Activated naive CD4-positive, alpha-beta T cell treated with anti-CD3 and anti-CD28 coated beads, Interleukin-2, amount 10 ng/mL, durations not matched to agents 7 days and 5 days (primary cell): ENCODE results near the gene DSE.

Experiments used
- CTCF ChIA-PET: fragments of 350-600 bp; sonication (Branson Sonifier 250); formaldehyde crosslinking; loops from one replicate; lab custom pipeline; 2021; ENCODE audit warnings: antibody characterized with exemption; lab: Charles Lee
- DNase-seq: peaks from one replicate; pipeline ENCODE4 v3.0.0-alpha.2; 2020
- H3K27ac Mint-ChIP-seq: one replicate; pipeline ENCODE4 v1.8.0; 2021; ENCODE audit warnings: mild to moderate bottlenecking, moderate library complexity, mixed read lengths
- H3K27me3 Mint-ChIP-seq: one replicate; pipeline ENCODE4 v1.8.0; 2021; ENCODE audit warnings: mild to moderate bottlenecking, mixed read lengths
- H3K36me3 Mint-ChIP-seq: one replicate; pipeline ENCODE4 v1.8.0; 2021; ENCODE audit warnings: mixed read lengths
- H3K4me1 Mint-ChIP-seq: one replicate; pipeline ENCODE4 v1.8.0; 2021; ENCODE audit warnings: mixed read lengths
- H3K4me3 Mint-ChIP-seq: one replicate; pipeline ENCODE4 v1.8.0; 2021; ENCODE audit warnings: mild to moderate bottlenecking, moderate library complexity, mixed read lengths
- H3K9me3 Mint-ChIP-seq: one replicate; pipeline ENCODE4 v1.8.0; 2021; ENCODE audit warnings: mixed read lengths

The DSE gene

DNA sequence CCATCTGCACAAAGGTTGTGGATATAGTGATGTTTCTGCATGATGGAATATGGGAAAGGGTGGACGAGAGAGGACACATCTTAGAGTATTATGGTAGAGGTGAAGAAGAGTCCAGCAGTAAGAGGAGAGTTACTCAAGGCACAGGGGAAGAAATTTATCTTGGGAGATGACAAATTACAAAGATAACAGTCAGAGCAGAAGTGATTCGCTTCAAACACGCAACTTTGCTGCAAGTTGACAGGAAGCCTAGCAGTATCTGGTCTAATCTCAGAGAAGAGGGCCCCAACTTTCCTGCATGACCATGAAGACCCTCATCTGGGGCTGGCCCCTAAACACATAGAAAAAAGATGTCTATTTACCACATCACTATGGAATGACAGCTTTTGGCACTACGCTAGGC is 89.2 kb downstream of the DSE start:
- Mint-ChIP-seq H3K36me3 (peaks cover 3% of the 10 kb centered on the region), H3K27me3 (peaks cover 42% of the 10 kb centered on the region), H3K4me3 (no peak overlapping the region), H3K27ac (no peak overlapping the region), H3K9me3 (no peaks in the 10 kb centered on the region), H3K4me1 (peaks cover 61% of the 10 kb centered on the region)
- DNase-seq: no peak
- CTCF ChIA-PET: no interaction called here

DNA sequence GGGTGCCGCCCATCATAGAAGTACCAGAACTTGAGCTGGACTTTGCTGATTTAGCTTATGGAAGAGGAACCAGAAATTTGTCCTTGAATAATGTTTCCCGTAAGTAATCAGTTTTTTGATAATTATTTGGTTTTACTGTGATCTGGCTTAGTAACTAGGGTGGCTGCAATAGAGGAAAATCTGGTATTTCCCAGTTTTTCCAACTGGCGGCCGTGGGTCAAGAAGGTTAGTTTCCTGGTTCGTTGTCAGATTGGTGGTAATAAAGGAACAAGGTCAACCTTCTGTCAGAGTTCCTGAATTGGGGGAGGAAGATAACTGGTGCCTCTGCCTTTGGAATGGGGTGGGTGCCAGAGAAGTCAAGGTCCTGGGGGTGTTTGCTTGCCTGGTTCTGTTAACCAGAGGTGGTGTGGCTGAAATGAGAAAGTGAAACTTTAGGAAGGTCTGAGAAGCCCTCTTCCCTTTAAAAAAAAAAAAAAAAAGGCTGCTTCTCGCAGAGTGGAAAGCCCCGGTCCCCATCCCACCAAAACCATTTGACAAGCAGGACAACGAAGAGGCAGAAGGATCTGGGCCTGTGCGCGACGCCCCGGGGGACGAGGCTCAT is 90.7 kb downstream of the DSE start, which contains the start of gene CALHM6:
Gene CALHM6 (plus strand): TSS at position 45 of the 601 bp plus-strand sequence. CDS start 555 bp downstream, at position 600.
- CTCF ChIA-PET: no interaction called here
- Mint-ChIP-seq H3K27ac (peak within 1 kb of the TSS; percentile 59), H3K36me3 (peaks cover 3% of the 10 kb centered on the region), H3K9me3 (no peaks in the 10 kb centered on the region), H3K4me1 (peaks cover 63% of the 10 kb centered on the region), H3K27me3 (peaks cover 49% of the 10 kb centered on the region), H3K4me3 (peak within 1 kb of the TSS; percentile 57)
- no peak for DNase-seq

DNA sequence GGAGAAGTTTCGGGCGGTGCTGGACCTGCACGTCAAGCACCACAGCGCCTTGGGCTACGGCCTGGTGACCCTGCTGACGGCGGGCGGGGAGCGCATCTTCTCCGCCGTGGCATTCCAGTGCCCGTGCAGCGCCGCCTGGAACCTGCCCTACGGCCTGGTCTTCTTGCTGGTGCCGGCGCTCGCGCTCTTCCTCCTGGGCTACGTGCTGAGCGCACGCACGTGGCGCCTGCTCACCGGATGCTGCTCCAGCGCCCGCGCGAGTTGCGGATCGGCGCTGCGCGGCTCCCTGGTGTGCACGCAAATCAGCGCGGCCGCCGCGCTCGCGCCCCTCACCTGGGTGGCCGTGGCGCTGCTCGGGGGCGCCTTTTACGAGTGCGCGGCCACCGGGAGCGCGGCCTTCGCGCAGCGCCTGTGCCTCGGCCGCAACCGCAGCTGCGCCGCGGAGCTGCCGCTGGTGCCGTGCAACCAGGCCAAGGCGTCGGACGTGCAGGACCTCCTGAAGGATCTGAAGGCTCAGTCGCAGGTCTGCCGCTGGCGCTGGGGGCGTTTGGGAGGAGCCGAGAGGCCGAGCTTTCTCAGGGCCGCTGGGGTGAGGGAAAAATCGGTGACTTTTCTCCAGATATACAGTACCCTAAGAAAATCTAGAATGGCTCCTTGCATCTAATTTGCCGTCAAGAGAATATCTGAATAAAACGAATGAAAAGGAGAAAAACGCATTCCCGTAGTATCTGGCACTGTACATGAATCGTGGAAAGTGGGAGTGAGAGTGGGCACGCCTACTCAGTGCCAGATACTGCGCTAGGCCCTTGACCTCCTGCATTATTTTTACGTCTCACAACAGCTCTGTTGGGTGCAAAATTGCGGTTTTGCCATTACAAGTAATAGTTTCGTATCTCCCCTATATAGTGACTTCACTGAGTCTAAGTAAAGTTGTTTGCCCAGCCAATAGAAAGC is 91.5 kb downstream of the DSE start:
- Mint-ChIP-seq H3K27me3 (peaks cover 51% of the 10 kb centered on the region), H3K4me3 (peak overlapping the region; percentile 57), H3K27ac (peak overlapping the region; percentile 50), H3K36me3 (peaks cover 3% of the 10 kb centered on the region), H3K9me3 (no peaks in the 10 kb centered on the region), H3K4me1 (peaks cover 61% of the 10 kb centered on the region)
- peak; percentile 70 for DNase-seq
- CTCF ChIA-PET: no interaction called here

DNA sequence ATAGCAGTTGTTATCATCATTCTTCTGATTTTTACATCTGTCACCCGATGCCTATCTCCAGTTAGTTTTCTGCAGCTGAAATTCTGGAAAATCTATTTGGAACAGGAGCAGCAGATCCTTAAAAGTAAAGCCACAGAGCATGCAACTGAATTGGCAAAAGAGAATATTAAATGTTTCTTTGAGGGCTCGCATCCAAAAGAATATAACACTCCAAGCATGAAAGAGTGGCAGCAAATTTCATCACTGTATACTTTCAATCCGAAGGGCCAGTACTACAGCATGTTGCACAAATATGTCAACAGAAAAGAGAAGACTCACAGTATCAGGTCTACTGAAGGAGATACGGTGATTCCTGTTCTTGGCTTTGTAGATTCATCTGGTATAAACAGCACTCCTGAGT is 92.6 kb downstream of the DSE start:
- Mint-ChIP-seq H3K4me3 (peak overlapping the region; percentile 20), H3K36me3 (peaks cover 3% of the 10 kb centered on the region), H3K9me3 (no peaks in the 10 kb centered on the region), H3K4me1 (peaks cover 58% of the 10 kb centered on the region), H3K27me3 (peaks cover 52% of the 10 kb centered on the region), H3K27ac (no peak overlapping the region)
- DNase-seq: no peak
- CTCF ChIA-PET: interaction anchor here (0.9 kb wide), 1 partner anchor 72 kb away, joined by 3 read pairs; no protein-coding TSS in a partner anchor

DNA sequence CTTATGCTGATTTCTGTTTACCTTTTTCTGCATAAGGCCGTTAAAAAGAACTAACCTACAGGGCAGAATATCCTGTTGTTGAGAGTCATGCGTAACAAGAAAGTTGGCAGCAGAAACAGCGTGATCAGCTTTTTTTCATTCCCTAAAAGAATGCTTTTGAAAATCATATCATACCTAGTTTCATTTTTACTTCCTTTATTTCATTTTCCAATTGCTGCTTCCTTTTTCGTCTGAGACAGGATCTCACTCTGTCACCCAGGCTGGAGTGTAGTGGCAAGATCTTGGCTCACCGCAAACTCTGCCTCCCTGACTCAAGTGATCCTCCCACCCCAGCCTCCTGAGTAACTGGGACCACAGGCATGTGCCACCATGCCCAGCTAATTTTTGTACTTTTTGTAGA is 94.5 kb downstream of the DSE start:
- Mint-ChIP-seq H3K27ac (peak overlapping the region; percentile 17), H3K4me1 (peaks cover 56% of the 10 kb centered on the region), H3K4me3 (no peak overlapping the region), H3K27me3 (peaks cover 50% of the 10 kb centered on the region), H3K36me3 (peaks cover 3% of the 10 kb centered on the region), H3K9me3 (no peaks in the 10 kb centered on the region)
- CTCF ChIA-PET: interaction anchor here (0.7 kb wide), 1 partner anchor 19 kb away, joined by 3 read pairs; no protein-coding TSS in a partner anchor
- DNase-seq: no peak

DNA sequence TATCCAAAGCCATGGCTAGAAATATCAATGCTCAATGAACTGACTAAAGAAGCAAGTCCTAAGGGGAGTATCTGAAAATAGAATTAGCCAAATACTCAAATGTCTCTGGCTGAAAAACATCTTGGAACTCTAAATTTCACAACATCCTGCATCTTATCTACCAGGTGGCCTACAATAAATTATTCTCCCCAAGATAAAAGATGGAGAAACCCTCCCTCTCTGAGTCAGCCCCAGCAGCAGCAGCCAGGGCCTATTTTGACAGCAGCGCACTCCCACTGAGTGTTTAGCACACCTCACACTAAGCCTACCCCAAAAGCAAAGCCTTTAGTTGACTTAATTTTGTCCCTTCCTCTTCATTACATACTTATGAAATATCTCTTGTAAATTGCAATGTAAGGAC is 96.3 kb downstream of the DSE start:
- peaks cover 35% of the 10 kb centered on the region for H3K27me3 Mint-ChIP-seq
- no peak overlapping the region for H3K4me3 Mint-ChIP-seq
- H3K27ac Mint-ChIP-seq: no peak overlapping the region
- no peak for DNase-seq
- H3K36me3 Mint-ChIP-seq: peaks cover 3% of the 10 kb centered on the region
- CTCF ChIA-PET: no interaction called here
- peaks cover 41% of the 10 kb centered on the region for H3K4me1 Mint-ChIP-seq
- no peaks in the 10 kb centered on the region for H3K9me3 Mint-ChIP-seq

DNA sequence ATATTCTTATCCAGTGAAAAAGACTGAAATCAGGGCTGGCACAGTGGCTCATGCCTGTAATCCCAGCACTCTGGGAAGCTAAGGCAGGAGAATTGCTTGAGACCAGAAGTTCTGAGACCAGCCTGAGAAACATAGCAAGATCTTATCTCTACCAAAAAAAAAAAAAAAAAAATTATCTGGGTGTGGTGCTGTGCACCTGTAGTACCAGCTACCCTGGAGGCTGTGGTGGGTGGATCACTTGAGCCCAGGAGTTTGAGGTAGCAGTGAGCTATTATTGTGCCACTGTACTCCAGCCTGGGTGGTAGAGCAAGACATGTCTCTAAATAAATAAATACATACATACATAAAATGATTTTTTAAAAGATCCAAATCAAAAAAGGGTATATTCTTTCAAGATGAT is 96.8 kb downstream of the DSE start:
- peaks cover 2% of the 10 kb centered on the region for H3K36me3 Mint-ChIP-seq
- H3K4me1 Mint-ChIP-seq: peaks cover 40% of the 10 kb centered on the region
- no peak for DNase-seq
- no peaks in the 10 kb centered on the region for H3K9me3 Mint-ChIP-seq
- CTCF ChIA-PET: no interaction called here
- H3K4me3 Mint-ChIP-seq: no peak overlapping the region
- H3K27ac Mint-ChIP-seq: no peak overlapping the region
- H3K27me3 Mint-ChIP-seq: peaks cover 31% of the 10 kb centered on the region

DNA sequence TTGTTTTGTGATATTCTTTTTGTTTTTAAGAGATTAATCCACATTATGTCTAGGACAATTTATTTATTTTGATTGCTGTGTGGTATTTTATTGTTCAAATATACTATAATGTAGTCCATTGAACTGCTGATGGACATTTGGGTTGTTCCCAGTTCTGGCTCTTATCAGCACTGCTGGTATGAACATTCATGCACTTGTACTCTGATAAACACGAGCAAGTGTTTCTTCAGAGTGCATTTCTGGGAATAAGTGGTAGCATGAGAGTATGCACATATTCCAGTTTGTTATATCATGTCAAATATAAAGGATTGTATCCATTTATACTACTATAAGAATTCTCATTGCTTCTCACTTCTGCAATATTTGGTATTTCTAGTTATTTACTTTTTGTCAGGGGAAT is 97.5 kb downstream of the DSE start:
- no peaks in the 10 kb centered on the region for H3K9me3 Mint-ChIP-seq
- peaks cover 24% of the 10 kb centered on the region for H3K27me3 Mint-ChIP-seq
- no peak overlapping the region for H3K4me3 Mint-ChIP-seq
- H3K27ac Mint-ChIP-seq: no peak overlapping the region
- peaks cover 32% of the 10 kb centered on the region for H3K4me1 Mint-ChIP-seq
- peaks cover 2% of the 10 kb centered on the region for H3K36me3 Mint-ChIP-seq
- CTCF ChIA-PET: no interaction called here
- DNase-seq: no peak

DNA sequence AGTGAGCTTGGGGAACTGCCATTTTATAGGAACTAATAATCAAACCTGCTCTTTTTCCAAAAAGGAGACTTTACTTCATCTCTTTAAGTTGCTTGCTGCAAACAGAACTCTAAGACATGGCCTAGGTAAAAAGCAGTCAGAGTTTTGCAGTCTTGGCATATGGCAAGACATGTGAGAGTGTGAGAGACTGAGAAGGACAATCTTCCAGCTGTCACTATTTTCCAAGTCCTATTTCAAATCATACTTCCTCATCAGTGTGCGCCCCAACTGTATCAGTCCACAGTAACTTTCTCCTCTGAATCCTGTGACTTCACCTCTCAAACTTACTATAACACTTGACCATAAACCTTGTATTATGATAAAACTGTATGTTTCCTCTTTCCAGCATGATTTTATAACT is 100.8 kb downstream of the DSE start:
- Mint-ChIP-seq H3K27ac (no peak overlapping the region), H3K4me1 (peaks cover 35% of the 10 kb centered on the region), H3K9me3 (no peaks in the 10 kb centered on the region), H3K4me3 (no peak overlapping the region), H3K27me3 (peaks cover 18% of the 10 kb centered on the region), H3K36me3 (no peaks in the 10 kb centered on the region)
- DNase-seq: no peak
- CTCF ChIA-PET: no interaction called here

DNA sequence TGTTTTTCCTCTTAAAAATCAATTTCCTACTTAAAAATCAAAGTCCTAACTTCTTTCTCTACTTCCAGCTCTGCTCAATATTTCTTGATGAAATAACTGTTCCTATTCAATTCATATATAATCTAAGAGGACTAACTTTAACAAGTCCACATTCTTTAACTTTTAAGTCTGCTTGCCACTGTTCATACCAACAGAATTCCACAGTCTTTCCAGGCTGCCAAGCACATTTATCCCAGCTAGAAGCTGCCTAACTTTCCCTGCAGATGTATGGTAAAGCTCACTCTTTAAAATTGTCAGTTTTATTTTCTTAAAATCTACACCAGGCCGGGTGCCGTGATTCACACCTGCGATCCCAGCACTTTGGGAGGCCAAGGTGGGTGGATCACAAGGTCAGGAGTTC is 102.0 kb downstream of the DSE start:
- CTCF ChIA-PET: no interaction called here
- no peak for DNase-seq
- no peak overlapping the region for H3K4me3 Mint-ChIP-seq
- peaks cover 15% of the 10 kb centered on the region for H3K27me3 Mint-ChIP-seq
- H3K4me1 Mint-ChIP-seq: peaks cover 28% of the 10 kb centered on the region
- H3K9me3 Mint-ChIP-seq: no peaks in the 10 kb centered on the region
- no peak overlapping the region for H3K27ac Mint-ChIP-seq
- no peaks in the 10 kb centered on the region for H3K36me3 Mint-ChIP-seq

DNA sequence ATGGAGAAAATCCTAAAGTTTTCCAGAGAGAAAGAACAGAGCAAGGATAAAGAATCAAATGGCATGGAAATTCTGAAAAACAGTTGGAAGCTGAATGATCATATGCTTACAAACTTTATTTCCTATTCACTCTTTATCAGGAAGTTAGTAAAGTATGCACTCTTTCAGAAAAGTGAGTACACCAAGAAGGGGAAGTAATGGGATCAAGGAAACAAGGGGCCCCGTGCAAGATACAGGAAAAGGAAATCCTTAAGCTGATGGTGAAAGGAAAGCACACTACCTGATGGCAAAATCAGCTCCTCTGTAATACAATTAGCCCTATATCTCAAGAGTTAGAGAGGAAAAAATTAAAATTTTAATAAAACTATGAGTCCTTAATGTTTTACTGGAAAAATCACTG is 104.4 kb downstream of the DSE start:
- H3K27ac Mint-ChIP-seq: no peak overlapping the region
- no peak overlapping the region for H3K4me3 Mint-ChIP-seq
- no peaks in the 10 kb centered on the region for H3K9me3 Mint-ChIP-seq
- no peak for DNase-seq
- peaks cover 15% of the 10 kb centered on the region for H3K27me3 Mint-ChIP-seq
- CTCF ChIA-PET: interaction anchor here (0.6 kb wide), 1 partner anchor 237 kb away, joined by 4 read pairs; no protein-coding TSS in a partner anchor
- no peaks in the 10 kb centered on the region for H3K36me3 Mint-ChIP-seq
- H3K4me1 Mint-ChIP-seq: peaks cover 25% of the 10 kb centered on the region

DNA sequence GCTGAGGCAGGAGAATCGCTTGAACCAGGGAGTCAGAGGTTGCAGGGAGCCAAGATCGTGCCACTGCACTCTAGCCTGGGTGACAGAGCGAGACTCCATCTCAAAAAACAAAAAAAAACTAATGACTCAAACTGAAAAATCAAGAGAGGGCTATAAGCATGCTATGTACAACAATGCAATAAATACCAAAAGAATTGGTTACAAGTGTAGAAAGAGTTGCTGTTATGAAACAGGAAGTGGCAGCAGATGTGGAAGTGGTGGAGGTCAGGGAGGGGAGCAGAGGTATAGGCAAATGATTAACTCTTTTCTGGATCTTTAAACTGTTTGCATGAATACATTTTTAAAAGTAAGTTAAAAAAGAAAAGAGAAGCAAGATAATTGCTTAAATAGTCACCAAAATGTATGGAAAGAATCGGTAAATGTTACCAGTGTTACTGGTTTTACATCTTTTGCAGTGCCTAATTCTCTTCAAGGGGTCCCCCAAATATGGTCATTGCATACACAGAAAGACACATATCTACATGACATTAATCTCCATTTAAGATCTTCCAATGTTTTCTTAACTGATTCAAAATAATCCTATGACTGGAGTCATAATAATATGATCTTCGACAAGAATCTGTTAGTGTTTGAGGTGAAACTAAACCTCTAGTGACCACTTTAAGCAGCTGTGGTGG is 105.4 kb downstream of the DSE start:
- H3K27me3 Mint-ChIP-seq: peaks cover 18% of the 10 kb centered on the region
- no peaks in the 10 kb centered on the region for H3K36me3 Mint-ChIP-seq
- H3K9me3 Mint-ChIP-seq: no peaks in the 10 kb centered on the region
- DNase-seq: peak; percentile 68
- peaks cover 25% of the 10 kb centered on the region for H3K4me1 Mint-ChIP-seq
- CTCF ChIA-PET: no interaction called here
- peak overlapping the region; percentile 68 for H3K27ac Mint-ChIP-seq
- no peak overlapping the region for H3K4me3 Mint-ChIP-seq

DNA sequence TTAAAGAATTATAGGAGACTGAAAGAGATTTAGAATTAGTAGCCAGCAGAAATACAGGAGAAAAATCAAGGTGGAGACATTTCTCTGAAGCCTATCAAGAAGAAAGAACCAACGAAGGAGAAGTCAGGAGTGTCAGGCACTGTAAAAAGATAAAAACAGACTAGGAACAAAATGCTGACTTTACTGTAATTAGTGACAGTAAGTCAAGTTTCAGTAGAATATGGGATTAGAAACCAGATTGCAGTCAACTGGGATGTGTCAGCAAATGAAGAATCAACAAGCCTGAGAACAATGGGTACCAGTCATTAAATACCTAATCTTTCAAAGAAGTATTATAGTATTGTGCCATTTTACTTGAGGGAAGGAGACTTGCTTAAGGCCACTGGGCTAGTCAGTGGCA is 112.0 kb downstream of the DSE start:
- Mint-ChIP-seq H3K9me3 (no peaks in the 10 kb centered on the region), H3K27ac (no peak overlapping the region), H3K27me3 (peaks cover 32% of the 10 kb centered on the region), H3K4me1 (no peaks in the 10 kb centered on the region), H3K36me3 (no peaks in the 10 kb centered on the region), H3K4me3 (no peak overlapping the region)
- CTCF ChIA-PET: no interaction called here
- no peak for DNase-seq

DNA sequence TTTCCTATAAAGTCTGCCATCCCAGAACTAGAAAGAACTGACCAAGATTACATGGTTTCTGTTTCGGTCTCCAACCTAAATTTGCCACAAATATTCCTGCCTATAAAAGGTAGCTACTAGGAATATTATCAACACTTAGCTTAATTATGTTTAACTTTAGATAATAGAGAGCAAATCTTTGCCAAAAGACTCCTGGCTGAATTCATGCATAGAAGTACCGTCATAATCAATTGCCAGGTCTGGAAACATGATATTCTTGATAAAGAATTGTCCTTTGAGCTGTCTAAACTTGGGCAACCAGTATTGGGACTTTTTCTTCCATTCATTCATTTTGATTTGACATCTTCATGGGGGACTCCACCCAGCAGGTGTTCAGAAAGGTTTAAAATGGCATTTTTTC is 112.9 kb downstream of the DSE start:
- H3K36me3 Mint-ChIP-seq: no peaks in the 10 kb centered on the region
- H3K27me3 Mint-ChIP-seq: peaks cover 29% of the 10 kb centered on the region
- no peaks in the 10 kb centered on the region for H3K4me1 Mint-ChIP-seq
- no peak overlapping the region for H3K4me3 Mint-ChIP-seq
- H3K27ac Mint-ChIP-seq: no peak overlapping the region
- CTCF ChIA-PET: no interaction called here
- H3K9me3 Mint-ChIP-seq: no peaks in the 10 kb centered on the region
- no peak for DNase-seq
